ENCODE data around the gene ACOT12.

Gene ACOT12

GRCh38 chr5:81427566-81427965 lies 33.6 kb upstream of the ACOT12 start:
- no peak for DNase-seq (ENCODE audit: low spot score)
- in situ Hi-C loops (cut with MboI; ENCODE audit: low pct_unique_long_range_greater_than_20kb, low sequenced_read_pairs, unreplicated experiment) = loop anchor here (10.0 kb wide), 1 partner anchor 797 kb away; no protein-coding TSS in a partner anchor
- no peak for TF ChIP-seq CTCF (IDR thresholded peaks at IDR 0.05; ENCODE audit: extremely low read depth, insufficient read depth, missing control alignments)

DNA sequence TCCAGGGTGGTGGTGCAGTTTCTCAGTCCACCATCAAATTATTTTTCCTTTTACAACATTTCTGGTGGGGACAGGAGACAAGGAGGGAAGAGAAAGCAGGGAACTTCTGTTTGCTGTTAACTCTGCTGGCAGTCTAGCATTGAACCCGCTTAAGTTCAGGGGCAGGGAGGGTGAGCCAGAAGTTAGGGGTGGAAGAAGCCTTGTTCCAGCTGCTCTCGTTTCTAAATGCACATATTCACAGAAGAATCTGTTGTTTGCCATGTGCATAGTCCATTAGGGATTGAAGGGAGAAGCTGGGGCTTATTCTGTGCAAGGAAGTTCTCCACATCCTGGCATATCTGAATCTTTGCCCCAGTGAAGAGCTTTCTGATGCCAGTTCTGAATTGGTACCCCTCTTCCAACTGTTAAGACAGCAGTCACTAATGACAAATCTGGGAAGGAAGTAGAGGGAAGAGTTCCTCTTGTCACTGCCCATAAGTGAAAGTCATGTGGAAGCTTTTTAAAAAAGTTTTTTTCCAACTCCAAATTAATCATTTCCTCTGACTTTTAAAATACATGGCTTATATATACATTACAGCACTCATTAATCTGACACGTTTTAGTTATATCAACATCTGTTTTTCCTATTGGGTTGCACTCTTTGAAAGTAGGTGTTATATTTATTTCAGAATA lies 32.6 kb upstream of the ACOT12 start:
- TF ChIP-seq CTCF (IDR thresholded peaks at IDR 0.05; ENCODE audit: extremely low read depth, insufficient read depth, missing control alignments) = no peak
- DNase-seq (ENCODE audit: low spot score) = no peak
- in situ Hi-C loops (cut with MboI; ENCODE audit: low pct_unique_long_range_greater_than_20kb, low sequenced_read_pairs, unreplicated experiment) = loop anchor here (10.0 kb wide), 1 partner anchor 798 kb away; no protein-coding TSS in a partner anchor

DNA sequence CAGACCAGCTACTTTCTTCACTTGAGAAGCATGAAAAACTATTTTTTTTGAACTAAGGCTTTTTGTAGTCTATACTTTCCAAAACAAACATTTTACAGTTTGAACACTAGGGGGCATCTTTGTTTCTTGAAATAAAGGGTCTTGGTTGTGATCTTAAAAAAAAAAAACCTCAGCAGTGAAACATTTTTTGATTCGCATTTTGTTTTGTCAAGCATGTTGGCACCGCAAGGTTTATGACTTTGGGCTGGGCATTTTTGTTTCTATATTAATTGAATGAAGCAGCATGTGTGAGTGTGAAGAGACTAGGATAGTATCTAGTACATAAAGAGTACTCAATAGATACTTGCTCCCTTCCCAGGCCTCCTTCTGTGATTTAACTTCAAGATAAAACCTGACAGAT lies 31.6 kb upstream of the ACOT12 start:
- peak; percentile 38 for TF ChIP-seq CTCF (IDR thresholded peaks at IDR 0.05; ENCODE audit: extremely low read depth, insufficient read depth, missing control alignments)
- in situ Hi-C loops (cut with MboI; ENCODE audit: low pct_unique_long_range_greater_than_20kb, low sequenced_read_pairs, unreplicated experiment) = loop anchor here (10.0 kb wide), 1 partner anchor 799 kb away; no protein-coding TSS in a partner anchor
- DNase-seq (ENCODE audit: low spot score) = peak; percentile 42

GRCh38 chr5:81424728-81425127 lies 30.8 kb upstream of the ACOT12 start:
- no peak for TF ChIP-seq CTCF (IDR thresholded peaks at IDR 0.05; ENCODE audit: extremely low read depth, insufficient read depth, missing control alignments)
- in situ Hi-C loops (cut with MboI; ENCODE audit: low pct_unique_long_range_greater_than_20kb, low sequenced_read_pairs, unreplicated experiment) = loop anchor here (10.0 kb wide), 1 partner anchor 800 kb away; no protein-coding TSS in a partner anchor
- no peak for DNase-seq (ENCODE audit: low spot score)

GRCh38 chr5:81422671-81423070 lies 28.7 kb upstream of the ACOT12 start:
- in situ Hi-C loops (cut with MboI; ENCODE audit: low pct_unique_long_range_greater_than_20kb, low sequenced_read_pairs, unreplicated experiment) = loop anchor here (10.0 kb wide), 1 partner anchor 802 kb away; no protein-coding TSS in a partner anchor
- no peak for TF ChIP-seq CTCF (IDR thresholded peaks at IDR 0.05; ENCODE audit: extremely low read depth, insufficient read depth, missing control alignments)

DNA sequence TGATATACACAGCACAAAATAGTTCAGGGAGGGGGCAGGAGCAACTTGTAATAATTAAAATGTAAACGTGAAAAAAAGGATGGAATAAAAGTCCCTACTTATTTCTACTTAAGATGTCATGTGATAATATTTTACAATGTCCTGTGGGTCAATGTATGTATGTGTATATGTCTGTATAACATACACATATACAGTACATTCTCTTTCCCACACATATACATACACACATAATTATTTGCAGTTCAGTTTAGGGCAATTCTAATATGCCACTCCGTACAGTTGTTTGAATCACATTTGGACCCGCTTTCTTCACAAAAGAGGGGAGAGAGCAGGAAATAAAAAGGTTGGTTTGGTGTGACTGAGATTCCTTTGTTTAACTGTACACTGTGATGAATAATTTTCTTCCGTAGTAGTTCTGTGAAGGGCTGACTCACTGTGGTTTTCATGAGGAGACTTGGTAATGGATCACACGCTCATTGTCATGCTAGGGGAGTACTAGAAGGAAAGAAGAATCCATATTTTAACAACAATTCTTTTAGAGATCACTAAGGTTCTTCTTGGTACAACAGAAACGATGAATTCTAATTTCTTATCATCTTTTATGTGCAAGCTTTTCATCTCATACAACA lies 26.2 kb upstream of the ACOT12 start:
- in situ Hi-C loops (cut with MboI; ENCODE audit: low pct_unique_long_range_greater_than_20kb, low sequenced_read_pairs, unreplicated experiment) = loop anchor here (10.0 kb wide), 1 partner anchor 805 kb away; no protein-coding TSS in a partner anchor
- DNase-seq (ENCODE audit: low spot score) = no peak

More at GRCh38 chr5:81422671-81423070, 28.7 kb upstream of the ACOT12 start:
- no peak for DNase-seq (ENCODE audit: low spot score)

More for the DNA sequence above, 26.2 kb upstream of the ACOT12 start:
- TF ChIP-seq CTCF (IDR thresholded peaks at IDR 0.05; ENCODE audit: extremely low read depth, insufficient read depth, missing control alignments) = no peak

Measured in GM13977 (cell line).